GM19328 (cell line): ENCODE measurements around the gene DHDH.

Experiments used
- ATAC-seq: cut with Tn5 transposase; IDR thresholded peaks from one replicate; pipeline ENCODE4 v1.9.1; 2021; ENCODE audit warnings: mild to moderate bottlenecking, moderate library complexity; ENCODE audit not compliant: unreplicated experiment

The DHDH gene

DNA sequence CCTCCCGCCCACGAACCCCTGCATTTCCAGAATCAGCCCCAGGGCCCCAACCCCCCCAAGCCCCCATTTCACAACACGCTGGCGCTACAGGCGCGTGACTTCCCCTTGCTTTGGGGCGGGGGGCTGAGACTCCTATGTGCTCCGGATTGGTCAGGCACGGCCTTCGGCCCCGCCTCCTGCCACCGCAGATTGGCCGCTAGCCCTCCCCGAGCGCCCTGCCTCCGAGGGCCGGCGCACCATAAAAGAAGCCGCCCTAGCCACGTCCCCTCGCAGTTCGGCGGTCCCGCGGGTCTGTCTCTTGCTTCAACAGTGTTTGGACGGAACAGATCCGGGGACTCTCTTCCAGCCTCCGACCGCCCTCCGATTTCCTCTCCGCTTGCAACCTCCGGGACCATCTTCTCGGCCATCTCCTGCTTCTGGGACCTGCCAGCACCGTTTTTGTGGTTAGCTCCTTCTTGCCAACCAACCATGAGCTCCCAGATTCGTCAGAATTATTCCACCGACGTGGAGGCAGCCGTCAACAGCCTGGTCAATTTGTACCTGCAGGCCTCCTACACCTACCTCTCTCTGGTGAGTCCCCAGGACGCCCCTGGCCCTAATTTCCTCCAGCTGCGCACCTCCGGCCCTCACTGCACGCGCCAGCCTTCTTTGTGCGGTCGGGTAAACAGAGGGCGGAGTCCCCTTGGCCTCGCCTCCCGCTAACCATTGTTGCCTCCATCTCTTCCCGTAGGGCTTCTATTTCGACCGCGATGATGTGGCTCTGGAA is 31.7 kb downstream of the DHDH start, which contains the start of gene FTL:
TSS of gene FTL (plus strand) at position 270 of the 766 bp plus-strand sequence. CDS start at position 469, 199 bp downstream.
- no peak for ATAC-seq

DNA sequence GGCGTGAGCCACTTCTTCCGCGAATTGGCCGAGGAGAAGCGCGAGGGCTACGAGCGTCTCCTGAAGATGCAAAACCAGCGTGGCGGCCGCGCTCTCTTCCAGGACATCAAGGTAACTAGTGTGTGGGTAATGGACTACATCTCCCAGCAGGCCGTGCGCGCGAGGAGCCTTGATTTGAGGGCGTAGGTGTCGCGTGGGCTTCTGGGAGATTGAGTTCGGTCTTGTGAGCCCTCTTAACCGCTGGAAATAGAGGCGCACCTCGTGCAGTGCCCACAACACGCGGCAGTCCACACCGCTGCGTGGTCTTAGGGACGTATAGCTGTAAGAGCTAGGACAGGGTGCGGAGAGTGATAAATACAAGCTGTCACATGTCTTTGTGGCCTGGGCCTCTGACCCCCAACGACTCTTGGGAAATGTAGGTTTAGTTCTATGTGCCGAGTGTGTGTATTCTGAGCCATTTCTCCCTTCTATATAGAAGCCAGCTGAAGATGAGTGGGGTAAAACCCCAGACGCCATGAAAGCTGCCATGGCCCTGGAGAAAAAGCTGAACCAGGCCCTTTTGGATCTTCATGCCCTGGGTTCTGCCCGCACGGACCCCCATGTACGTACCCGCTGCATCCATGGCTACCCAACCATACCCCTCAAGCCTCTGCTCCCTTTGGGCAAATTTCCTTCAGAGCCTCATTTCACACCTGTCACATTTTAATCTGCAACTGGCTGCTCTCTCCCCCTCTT is 32.5 kb downstream of the DHDH start:
- ATAC-seq, result no peak

DNA sequence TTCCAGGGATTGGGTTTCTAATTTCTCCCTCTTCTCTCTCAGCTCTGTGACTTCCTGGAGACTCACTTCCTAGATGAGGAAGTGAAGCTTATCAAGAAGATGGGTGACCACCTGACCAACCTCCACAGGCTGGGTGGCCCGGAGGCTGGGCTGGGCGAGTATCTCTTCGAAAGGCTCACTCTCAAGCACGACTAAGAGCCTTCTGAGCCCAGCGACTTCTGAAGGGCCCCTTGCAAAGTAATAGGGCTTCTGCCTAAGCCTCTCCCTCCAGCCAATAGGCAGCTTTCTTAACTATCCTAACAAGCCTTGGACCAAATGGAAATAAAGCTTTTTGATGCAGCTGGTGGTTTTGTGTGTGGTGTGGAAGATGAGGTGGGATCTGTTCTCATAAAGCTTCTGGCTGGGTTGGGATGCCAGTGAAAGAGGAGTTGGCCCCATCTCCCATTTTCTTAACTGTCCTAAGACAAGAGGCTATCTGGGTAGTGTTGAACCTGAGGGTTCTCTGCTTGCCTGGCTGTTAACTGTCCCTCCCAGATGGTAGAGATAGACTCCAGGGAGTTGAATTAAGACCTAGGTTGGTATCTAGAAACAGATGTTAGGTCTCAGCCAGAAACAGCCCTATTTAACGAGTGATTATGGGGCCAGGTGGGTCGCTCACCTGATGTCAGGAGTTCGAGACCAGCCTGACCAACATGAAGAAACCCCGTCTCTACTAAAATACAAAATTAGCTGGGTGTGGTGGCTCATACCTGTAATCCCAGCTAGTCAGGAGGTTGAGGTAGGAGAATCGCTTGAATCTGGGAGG is 33.2 kb downstream of the DHDH start:
- ATAC-seq, result no peak

DNA sequence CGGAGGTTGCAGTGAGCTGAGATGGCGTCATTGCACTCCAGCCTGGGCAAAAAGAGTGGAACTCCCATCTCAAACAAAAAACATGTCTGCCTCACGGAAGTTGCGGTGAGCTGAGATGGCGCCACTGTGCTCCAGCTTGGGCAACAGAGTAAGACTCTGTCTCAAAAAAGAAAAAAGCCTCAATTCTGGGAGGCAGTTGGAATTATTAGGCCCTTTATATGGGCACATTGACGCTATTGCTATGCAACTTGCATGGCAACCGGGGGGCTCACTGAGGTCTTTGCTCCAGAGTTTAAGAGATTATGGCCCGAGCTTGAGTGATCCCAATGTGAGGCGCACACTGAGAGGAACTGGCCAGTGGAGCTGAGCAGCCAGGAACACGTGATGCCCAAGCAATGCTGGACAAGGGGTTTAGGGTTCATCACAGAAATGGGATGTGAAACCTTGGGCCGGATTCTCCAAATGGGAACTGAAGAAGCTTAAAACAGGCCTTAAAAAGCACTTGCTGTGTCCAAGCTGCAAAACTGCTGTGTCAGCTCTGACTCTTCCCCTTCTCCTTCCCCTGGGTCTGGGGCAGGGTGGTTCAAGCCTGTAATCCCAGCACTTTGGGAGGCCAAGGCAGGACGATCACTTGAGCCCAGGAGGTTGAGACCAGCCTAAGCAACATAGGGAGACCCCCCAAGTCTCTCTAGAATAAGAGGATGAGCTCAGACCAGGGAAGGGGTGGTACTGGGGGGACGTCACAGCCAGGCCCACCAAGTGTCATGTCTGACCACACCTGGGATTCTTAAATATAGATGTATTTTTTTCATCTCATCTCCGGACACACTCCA is 34.1 kb downstream of the DHDH start:
- no peak for ATAC-seq

DNA sequence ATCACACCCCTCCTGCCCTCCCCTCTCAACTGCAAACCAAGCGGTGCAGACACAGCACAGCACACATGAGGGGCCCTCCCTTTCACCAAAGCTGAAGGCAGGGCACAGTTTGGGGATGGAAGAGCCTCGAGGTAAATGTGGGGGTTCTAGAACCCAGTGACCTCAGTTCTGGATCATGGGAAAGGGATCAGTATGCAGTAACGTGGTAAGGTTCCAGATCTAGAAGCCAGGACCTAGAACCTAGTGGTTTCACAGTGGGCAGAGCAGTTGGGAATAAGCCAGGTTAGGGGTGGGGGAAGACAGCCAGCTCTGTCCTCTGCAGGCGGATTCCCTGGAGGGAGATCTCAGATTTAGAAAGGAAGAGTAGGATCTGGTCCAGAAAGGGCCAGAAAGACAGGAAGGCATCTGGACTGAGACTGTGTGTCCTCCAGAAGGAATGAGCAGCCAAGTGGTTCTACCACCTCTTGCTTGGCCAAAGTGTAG is 34.7 kb downstream of the DHDH start:
- ATAC-seq, result no peak

DNA sequence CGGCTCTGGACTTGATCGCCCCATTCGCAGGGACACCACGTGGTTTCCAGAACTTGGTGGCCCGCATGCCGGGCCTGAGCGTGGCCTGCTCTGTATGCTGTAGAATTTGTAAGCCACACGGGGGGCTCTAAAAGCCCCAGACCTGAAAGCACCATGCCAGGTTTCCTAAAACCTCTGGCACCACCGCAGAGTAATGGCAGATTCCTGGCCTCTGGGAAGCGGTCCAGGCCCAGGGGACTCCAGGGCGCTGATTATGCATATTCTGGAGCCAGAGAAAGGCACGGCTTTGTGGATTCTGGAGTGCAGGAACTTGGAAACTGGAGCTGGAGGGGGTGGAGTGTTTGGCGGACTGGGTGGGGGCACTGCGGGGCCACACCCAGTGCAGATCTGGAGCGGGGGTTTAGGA is 35.3 kb downstream of the DHDH start:
- ATAC-seq, result no peak

DNA sequence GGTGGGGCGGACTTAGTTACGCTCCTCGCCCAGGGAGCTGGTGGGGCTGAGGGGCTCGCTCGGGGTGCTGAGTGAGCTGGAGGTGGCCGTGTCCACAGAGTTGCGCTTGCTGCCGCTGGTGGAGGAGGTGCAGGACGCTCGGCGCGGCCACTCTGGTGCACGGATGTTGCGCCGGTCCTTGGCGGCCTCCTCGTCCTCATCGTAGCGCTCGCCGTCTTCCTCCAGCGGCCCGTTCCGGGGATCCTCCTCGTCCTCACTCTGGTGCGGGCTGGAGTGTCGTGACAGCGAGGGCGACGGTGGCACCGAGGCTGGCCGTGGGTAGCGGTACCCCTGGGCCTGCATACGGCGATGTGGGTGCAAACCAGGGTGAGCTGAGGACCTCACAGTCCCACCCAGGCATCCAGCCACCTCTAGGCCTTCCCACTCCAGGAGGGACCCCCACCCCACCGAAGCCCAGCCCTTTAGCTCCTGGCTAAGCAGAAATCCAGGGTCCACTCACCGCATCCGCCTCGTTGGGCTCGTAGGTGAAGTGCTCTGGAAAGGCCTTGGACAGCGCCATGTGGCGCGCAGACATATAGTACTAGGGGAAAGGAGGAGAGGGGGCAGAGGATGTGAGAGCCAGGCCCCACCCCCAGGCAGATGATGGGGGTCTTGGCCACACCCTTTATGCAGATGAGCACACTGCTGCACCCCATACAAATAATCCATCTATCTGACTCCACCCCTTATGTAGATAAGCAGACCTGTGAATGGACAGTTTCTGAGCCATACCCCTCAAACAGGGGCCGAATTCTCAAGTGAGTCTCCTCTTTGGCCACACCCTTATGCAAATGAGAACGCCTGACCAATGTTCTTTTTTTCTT is 36.0 kb downstream of the DHDH start:
- no peak for ATAC-seq

DNA sequence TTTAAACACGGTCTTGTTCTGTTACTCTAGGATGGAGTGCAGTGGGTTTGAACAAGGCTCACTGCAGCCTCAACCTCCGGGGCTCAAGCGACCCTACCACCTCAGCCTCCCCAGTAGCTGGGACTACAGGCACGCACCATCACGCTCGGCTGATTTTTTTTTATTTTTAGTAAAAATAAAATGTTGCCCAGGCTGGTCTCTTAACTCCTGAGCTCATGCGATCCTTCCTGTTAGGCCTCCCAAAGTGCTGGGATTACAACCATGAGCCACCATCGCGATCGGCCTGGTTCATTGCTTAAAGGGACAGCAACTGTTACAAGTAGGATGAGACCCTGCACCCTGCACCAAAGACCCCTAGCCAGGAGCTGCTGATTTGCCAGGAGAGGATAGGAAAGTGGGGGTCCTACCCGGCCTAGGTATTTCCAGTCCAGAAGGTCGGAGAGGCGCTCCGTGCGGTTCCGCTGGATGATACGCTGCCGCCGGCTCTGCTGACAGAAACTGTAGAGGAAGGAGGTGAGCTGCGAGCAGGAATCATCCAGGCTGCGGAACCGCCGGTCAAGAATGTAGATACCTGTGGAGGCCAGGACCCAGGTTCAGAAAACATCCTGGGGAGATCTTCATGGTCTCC is 36.8 kb downstream of the DHDH start:
- no peak for ATAC-seq

DNA sequence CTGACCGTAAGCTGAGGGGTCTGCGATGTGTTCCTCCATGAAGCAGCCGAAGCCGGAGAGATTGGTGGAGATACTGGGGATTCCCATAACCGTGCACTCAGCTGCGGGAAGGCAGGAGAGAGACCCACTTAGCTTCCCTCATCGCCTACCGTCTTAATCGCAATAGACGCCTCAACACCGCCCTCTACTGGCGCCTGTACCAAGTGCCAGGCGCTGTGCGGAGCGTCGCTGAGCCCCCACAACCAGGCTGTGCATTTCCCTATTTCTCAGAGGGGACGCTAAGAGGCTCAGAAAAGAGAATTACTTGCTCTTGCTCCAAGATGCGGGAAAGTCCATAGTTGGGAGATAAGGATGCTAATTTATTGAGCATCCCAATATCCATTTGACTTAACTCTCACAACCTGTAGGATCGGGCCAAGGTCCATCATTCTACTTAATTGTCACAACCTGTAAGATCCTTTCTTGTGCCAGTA is 37.5 kb downstream of the DHDH start:
- no peak for ATAC-seq

DNA sequence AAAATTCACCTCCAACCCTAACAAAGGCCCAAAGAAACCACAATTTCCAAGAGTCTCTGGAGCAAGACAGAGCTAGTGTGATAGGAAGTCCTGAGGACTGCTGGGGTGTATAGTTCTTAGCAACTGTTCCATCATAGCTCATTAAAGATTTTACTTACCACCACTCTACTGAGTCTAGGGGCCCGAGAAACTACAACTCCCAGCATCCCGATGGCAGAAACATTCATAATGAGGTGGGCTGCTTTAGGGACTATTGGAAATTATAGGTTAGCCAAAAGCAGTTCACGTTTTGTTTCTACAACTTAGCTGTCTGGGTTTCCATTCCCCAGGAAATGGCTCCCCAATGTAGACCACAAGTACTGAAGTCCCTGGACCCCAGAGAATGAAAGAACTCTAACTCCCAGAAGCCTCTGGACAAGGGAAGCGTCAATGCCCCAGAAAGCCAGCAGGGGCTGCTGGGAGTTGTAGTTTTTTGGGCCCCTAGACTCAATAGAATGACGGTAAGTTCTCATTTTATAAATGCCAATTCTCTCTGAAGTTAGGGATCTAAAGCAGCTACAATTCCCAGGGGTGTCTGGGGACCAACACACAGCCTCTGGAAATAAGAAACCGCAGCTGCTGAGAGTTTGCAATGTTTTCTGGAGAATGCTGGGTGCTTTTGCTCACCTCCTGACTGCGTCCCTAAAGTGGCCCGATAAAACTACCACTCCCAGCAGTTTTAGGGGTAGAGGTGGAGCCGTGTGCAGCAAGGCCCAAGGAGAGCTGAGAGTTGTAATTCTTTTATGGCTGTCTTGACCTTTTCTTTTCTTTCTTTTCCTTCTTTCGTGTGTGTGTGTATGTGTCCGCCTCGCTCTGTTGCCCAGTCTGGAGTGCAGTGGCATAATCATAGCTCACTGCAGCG is 42.7 kb downstream of the DHDH start:
- no peak for ATAC-seq

DNA sequence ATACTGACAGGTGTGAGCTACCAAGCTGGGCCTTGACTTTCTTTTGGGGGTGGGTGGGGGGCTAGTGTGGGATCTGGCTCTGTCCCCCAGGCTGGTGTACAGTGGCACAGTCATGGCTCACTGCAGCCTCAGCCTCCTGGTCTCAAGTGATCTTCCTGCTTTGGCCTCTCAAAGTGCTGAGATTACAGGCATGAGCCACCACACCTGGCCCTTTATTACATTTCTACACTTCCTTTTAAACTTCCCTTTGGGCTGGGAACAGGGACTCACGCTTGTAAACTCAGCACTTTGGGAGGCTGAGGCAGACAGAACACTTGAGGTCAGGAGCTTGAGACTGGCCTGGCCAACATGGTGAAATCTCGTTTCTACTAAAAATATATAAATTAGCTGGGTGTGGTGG is 43.6 kb downstream of the DHDH start:
- no peak for ATAC-seq

DNA sequence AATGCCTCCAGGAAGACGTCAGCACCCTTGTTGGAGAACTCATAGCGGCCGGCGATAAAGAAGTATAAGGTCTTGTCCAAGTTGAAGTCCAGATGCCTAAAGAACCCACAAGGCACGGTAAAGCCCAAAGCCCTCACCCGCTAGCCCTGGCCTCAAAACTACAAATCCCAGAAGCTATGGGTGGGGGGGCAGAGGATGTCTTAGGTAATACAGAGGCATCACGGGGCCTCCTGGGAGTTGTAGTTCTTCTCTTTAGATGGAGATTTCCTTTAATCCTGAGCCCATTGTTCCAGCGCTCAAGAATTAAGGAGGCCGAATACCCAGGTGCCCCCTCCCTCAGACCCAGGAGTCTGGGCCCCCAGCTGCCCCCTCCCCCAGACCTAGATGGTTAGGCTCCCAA is 48.8 kb downstream of the DHDH start:
- ATAC-seq, result no peak

DNA sequence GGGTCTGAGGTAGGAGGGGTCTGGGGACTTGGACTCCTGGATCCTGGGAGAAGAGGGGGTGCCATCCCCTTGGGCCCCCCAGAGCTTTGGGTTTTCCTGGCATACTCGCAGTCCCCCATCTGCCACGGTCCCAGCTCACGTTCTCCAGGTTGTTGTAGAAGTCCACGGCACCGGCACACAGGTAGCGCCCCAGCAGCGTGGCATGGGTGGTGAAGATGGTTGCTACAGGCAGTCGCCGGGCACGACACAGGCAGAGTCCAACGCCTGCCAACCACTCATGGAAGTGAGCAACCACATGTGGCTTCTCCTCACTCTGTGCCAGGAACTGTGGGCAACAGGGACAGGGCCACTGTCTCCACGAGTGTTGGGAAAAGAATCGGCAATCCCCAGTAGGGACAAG is 52.2 kb downstream of the DHDH start:
- ATAC-seq, result no peak

DNA sequence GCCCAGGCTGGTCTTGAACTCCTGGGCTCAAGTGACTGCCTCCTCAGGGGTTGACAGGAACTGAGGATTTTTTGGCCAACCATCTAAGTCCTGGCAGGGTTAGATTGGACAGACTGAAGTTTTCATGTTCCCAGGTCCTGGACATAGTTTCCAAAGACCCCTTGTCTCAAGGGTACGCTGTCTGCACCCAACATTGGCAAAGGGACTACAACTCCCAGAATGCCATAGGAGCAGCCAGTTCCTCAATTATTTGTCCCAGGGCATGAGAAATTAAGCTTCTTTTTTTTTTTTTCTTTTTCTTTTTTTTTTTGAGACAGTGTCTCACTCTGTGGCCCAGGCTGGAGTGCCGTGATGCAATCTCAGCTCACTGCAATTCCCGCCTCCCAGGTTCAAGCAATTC is 52.7 kb downstream of the DHDH start:
- no peak for ATAC-seq

DNA sequence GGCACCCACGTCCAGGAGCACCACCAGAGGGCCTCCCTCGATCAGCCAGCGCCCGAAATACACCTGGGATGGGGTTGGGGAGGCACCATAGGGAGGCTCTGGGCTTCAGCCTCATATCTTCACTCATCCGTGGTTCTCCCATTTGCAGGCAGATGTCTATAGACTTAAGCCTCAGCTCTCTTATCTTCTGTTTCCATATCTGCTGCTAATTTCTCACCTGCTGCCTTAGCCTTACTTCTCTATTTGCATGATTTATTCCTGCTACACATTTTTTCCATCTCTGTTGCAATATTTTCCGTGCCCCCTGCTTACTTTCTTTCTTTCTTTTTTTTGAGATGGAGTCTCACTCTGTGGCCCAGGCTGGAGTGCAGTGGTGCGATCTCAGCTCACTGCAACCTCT is 53.8 kb downstream of the DHDH start:
- no peak for ATAC-seq

DNA sequence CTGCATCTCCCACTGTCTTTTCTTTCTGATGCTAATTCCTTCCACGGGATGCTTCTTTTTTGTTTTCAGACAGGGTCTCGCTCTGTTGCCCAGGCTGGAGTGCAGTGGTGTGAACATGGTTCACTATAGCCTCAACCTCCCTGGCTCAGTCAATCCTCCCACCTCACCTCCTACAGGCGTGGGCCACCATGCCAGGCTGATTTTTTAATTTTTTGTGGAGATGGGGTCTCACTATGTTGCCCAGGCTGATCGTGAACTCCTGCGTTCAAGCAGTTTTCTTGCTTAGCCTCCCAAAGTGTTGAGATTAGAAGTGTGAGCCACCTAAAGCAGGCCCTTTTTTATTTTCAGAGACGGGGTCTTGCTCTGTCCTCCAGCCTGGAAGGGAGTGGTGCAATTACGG is 54.8 kb downstream of the DHDH start:
- ATAC-seq, result no peak

DNA sequence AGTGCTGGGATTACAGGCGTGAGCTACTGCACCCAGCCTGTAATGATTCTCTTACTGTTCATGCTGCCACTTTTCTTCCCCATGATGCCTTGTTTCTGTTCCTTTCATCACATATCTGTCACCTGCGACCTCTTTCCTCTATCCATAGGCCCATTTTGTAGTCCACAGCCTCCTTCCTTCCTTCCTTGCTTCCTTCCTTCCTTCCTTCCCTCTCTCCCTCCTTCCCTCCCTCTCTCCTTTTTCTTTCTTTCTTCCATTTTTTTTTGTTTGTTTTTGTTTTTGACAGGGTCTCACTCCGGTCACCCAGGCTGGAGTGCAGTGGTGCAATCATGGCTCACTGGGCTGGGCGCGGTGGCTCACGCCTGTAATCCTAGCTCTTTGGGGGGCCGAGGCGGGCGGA is 55.4 kb downstream of the DHDH start:
- ATAC-seq, result no peak

DNA sequence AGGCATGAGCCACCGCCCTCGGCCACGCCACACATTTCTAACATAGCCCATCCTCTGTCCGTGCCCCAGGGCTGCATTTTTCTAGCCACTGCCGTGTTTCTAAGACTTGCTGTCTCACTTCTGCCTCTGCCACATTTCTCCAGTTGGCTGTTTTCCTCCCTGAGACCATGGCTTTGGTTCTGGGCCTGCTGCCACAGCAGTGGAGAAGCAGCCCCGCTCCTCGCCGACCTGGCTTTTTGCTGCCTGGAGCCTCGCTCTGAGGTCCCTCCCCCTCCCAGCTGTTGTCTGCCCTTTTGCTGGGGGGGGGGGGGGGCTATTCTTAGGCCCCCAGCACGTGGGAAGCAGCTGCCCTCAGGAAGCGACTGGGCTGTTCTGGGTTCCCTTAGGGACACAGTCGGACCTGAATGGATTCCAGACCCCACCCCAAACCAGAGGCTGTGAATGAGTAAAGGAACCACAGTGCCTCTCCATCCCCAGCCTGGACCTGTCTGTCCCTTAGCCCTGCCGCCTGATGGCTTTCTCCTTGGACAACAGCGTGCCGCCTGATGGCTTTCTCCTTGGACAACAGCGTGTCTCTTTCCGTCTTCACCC is 56.3 kb downstream of the DHDH start:
- ATAC-seq, result no peak
